Mucosa of rectum (tissue), 2 donors: Measurements from ENCODE around the gene HPCAL4.

ENCODE experiments used
- H3K27ac ChIP-seq, 2 donors: one replicate each; pipeline ENCODE4 v1.7.0; 2013; ENCODE audit warnings: inconsistent platforms in 2 of 2, low read depth in 2 of 2, low read length in 2 of 2
- H3K27me3 ChIP-seq, 2 donors: one replicate each; pipeline ENCODE4 v1.7.0; 2013; ENCODE audit warnings: low read length in 2 of 2; ENCODE audit not compliant: control insufficient read depth in 2 of 2, insufficient read depth in 2 of 2
- H3K36me3 ChIP-seq, 2 donors: one replicate each; pipeline ENCODE4 v1.7.0; 2013; ENCODE audit warnings: low read length in 2 of 2; ENCODE audit not compliant: control insufficient read depth in 2 of 2, insufficient read depth in 2 of 2
- H3K4me1 ChIP-seq, 2 donors: one replicate each; pipeline ENCODE4 v1.7.0; 2013; ENCODE audit warnings: low read length in 2 of 2, mild to moderate bottlenecking in 1 of 2; ENCODE audit not compliant: control insufficient read depth in 2 of 2, insufficient read depth in 2 of 2
- H3K4me3 ChIP-seq, 2 donors: one replicate each; pipeline ENCODE4 v1.7.0; 2013; ENCODE audit warnings: low read length in 2 of 2
- H3K9ac ChIP-seq, 2 donors: one replicate each; pipeline ENCODE4 v1.7.0; 2013; ENCODE audit warnings: low read length in 2 of 2, low read depth in 1 of 2, mild to moderate bottlenecking in 1 of 2
- H3K9me3 ChIP-seq, 2 donors: one replicate each; pipeline ENCODE4 v1.7.0; 2013; ENCODE audit warnings: low read length in 2 of 2; ENCODE audit not compliant: control insufficient read depth in 2 of 2
- donor health status: healthy.
- donor health status: Normal muscosa, but diverticular disease.

HPCAL4 gene

GRCh38 chr1:39635205-39635870 lies 55.9 kb downstream of the HPCAL4 start:
- Histone ChIP-seq H3K36me3 (no peaks in the 10 kb centered on the region), H3K4me1 (peaks cover 0 to 4% of the 10 kb centered on the region in 2 donors), H3K4me3 (no peak overlapping the region), H3K27ac (no peak overlapping the region), H3K9ac (no peak overlapping the region), H3K27me3 (peaks cover 4 to 10% of the 10 kb centered on the region in 2 donors), H3K9me3 (no peaks in the 10 kb centered on the region)

- H3K4me1 ChIP-seq = no peaks in the 10 kb centered on the region
- no peak overlapping the region for H3K9ac ChIP-seq
- H3K4me3 ChIP-seq = no peak overlapping the region
- no peaks in the 10 kb centered on the region for H3K36me3 ChIP-seq
- H3K27me3 ChIP-seq = peaks cover 4 to 7% of the 10 kb centered on the region in 2 donors
- H3K9me3 ChIP-seq = no peaks in the 10 kb centered on the region
- H3K27ac ChIP-seq = no peak overlapping the region
Observed at GRCh38 chr1:39633422-39633821, 57.8 kb downstream of the HPCAL4 start.

DNA sequence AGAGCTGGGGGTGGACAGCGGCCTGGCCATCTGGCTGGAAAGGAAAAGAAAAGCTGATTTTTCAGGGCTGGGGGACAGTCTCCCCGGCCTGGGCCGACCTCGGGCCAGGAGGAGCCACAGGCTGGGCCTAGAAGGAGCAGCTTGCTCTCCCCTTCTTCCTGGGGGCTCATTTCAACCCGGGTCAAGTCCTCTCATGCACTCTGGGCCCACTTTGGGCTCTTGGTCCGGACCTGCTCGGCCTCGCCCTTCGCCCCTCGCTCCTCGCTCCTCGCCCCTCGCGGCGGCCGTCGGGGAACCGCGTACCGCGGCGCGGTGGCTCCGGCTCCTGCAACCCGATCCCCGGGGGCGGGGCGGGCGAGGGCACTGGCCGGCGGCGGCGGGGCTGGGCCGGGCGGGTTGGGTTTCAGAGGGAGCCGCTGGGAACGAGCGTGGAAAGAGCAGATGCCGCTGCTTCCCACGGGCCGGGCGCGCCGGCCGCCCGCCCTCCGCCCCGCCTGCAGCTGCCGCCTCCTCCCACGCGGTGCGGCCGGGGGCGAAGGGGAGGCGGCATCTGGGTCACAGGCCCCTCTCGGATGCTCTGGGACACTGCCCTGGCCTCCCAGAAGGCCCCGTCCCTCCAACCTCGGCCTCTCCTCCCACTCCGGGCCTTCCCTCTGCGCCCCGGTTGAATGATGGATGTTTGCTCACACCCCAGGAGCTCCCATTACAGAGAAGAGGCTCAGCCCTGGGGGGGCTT lies 58.4 kb downstream of the HPCAL4 start:
- H3K9ac ChIP-seq = no peak overlapping the region

DNA sequence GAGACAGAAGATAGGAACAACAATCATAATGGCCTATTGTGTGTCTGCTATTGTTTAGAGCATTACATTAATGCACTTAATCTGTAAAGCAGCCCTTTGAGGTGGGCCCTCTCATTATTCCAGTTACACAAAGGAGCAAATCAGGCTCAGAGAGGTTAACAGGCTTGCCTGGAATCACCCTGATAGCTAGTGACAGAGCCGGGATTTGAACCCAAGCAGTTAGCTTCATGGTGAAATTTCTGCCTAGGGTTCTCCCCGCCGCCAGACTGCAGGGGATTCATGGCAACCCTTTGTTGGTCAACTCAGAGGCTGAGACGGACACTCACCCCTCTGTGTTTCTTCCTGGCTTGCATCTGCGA lies 58.9 kb downstream of the HPCAL4 start:
- no peaks in the 10 kb centered on the region for H3K36me3 ChIP-seq
- H3K4me3 ChIP-seq = no peak overlapping the region
- H3K9me3 ChIP-seq = no peaks in the 10 kb centered on the region
- H3K4me1 ChIP-seq = no peaks in the 10 kb centered on the region
- H3K27ac ChIP-seq = no peak overlapping the region
- H3K9ac ChIP-seq = no peak overlapping the region
- peaks cover 4 to 7% of the 10 kb centered on the region in 2 donors for H3K27me3 ChIP-seq

More for the DNA sequence above, 58.4 kb downstream of the HPCAL4 start:
- Histone ChIP-seq H3K36me3 (no peaks in the 10 kb centered on the region), H3K4me1 (no peaks in the 10 kb centered on the region), H3K27me3 (peaks cover 4 to 7% of the 10 kb centered on the region in 2 donors), H3K4me3 (no peak overlapping the region), H3K27ac (no peak overlapping the region), H3K9me3 (no peaks in the 10 kb centered on the region)

GRCh38 chr1:39631361-39632322 lies 59.6 kb downstream of the HPCAL4 start:
- H3K27me3 ChIP-seq = peaks cover 4 to 7% of the 10 kb centered on the region in 2 donors
- no peak overlapping the region for H3K4me3 ChIP-seq
- no peaks in the 10 kb centered on the region for H3K4me1 ChIP-seq
- no peak overlapping the region for H3K9ac ChIP-seq
- no peaks in the 10 kb centered on the region for H3K9me3 ChIP-seq
- H3K27ac ChIP-seq = no peak overlapping the region
- H3K36me3 ChIP-seq = no peaks in the 10 kb centered on the region

DNA sequence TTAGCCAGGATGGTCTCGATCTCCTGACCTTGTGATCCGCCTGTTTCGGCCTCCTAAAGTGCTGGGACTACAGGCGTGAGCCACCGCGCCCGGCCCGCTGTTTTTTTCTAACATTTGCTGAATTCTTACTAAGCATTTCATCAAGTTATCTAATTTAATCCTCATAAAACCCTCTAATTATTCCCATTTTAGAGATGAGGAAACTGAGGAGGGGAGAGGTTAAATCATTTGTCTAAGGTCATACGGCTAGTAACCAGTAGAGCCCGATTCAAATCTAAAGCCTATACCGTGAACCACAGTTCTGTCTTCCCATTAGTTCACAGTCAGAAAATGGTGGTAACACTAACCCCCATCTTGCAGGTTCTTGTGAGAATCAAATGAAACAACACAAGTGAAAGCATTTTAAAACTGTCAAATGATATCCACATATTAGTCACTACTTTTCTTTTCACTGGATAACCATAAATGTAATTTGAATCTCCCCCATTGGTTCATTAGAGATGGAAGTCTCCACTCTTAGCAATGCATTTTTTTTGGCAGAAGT lies 62.4 kb downstream of the HPCAL4 start:
- Histone ChIP-seq H3K27me3 (peaks cover 4 to 5% of the 10 kb centered on the region in 2 donors), H3K9me3 (no peaks in the 10 kb centered on the region), H3K36me3 (no peaks in the 10 kb centered on the region), H3K27ac (no peak overlapping the region), H3K4me1 (no peaks in the 10 kb centered on the region), H3K4me3 (no peak overlapping the region), H3K9ac (no peak overlapping the region)
